Gastroesophageal sphincter (tissue), 3 donors: ENCODE data around the gene SLC6A8.

Experiments used
- CTCF ChIP-seq, 4 experiments: fragments of 200-600 bp in 2 of 4; fragments of 450-650 bp in 2 of 4; sonication (generic) in 1 of 4; IDR thresholded peaks; one replicate each; pipeline ENCODE4 v1.5.1; 2017 to 2019; ENCODE audit warnings: antibody characterized with exemption in 4 of 4, mild to moderate bottlenecking in 2 of 4, moderate library complexity in 2 of 4
- POLR2A ChIP-seq, 2 donors: fragments of 450-650 bp; IDR thresholded peaks; one replicate each; pipeline ENCODE4 v1.6.1; 2017; ENCODE audit warnings: antibody characterized with exemption in 2 of 2, mild to moderate bottlenecking in 2 of 2, moderate library complexity in 1 of 2
- POLR2AphosphoS5 ChIP-seq: sonication (generic); formaldehyde crosslinking; IDR thresholded peaks from one replicate; pipeline ENCODE4 v1.6.1; 2017; ENCODE audit warnings: antibody characterized with exemption

- no peak for TF ChIP-seq POLR2A (IDR thresholded peaks at IDR 0.05)
- TF ChIP-seq CTCF (IDR thresholded peaks at IDR 0.05): no peak
- TF ChIP-seq POLR2AphosphoS5: no peak
These were observed 34.2 kb upstream of the SLC6A8 start for GRCh38 chrX:153653556-153653955.
